ENCODE data around the gene RAB5IF.
A peak's percentile ranks its signal among the peaks of the same experiment; 100 is the strongest.

The RAB5IF gene

GRCh38 chr20:36605399-36606157 is at the start of gene RAB5IF:
TSS of gene RAB5IF (plus strand) at chr20:36605779. CDS start at chr20:36605952, 173 bp downstream.
- TF ChIP-seq, protein P1, sequence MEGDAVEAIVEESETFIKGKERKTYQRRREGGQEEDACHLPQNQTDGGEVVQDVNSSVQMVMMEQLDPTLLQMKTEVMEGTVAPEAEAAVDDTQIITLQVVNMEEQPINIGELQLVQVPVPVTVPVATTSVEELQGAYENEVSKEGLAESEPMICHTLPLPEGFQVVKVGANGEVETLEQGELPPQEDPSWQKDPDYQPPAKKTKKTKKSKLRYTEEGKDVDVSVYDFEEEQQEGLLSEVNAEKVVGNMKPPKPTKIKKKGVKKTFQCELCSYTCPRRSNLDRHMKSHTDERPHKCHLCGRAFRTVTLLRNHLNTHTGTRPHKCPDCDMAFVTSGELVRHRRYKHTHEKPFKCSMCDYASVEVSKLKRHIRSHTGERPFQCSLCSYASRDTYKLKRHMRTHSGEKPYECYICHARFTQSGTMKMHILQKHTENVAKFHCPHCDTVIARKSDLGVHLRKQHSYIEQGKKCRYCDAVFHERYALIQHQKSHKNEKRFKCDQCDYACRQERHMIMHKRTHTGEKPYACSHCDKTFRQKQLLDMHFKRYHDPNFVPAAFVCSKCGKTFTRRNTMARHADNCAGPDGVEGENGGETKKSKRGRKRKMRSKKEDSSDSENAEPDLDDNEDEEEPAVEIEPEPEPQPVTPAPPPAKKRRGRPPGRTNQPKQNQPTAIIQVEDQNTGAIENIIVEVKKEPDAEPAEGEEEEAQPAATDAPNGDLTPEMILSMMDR (IDR thresholded peaks at IDR 0.05), result peak; percentile 83

DNA sequence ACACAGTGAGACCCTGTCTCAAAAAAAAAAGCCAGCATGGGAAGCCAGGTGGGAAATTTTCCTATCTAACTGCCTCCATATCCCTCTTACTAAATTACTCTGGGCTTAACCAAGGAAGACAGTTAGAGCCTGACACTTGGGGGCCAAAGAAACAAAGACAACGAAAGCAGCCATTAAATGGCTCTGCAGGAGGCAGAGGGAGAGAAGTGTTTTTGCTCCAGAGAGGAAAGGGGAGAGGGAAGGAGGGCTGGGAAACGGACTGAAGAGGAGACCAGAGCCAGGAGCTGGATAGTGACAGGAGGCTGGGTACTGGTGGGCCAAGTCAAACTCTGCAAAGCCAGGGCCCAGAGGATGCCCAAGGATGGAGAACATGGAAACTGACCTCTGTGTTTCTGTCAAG is 42.9 kb upstream of the RAB5IF start:
- TF ChIP-seq, protein P1 (IDR thresholded peaks at IDR 0.05), result no peak

DNA sequence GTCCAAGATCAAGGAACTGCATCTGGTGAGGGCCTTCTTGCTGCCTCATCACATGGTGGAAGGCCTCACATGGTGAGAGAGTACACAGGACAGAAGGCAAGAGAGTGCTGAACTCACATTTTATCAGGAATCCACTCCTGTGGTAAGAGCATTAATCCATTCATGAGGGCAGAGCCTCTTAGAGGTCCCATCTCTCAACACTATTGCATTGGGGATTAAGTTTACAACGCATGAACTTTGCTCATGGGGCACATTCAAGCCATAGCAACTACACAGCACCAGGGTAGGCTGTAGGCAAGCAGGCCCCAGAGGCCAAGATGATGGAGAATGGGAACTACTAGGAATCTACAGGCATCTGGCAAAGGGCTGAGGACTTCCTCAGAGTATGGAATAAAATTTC is 42.2 kb upstream of the RAB5IF start:
- TF ChIP-seq, protein P1 (IDR thresholded peaks at IDR 0.05), result no peak

GRCh38 chr20:36565520-36565919 is 40.1 kb upstream of the RAB5IF start:
- TF ChIP-seq, protein P1 (IDR thresholded peaks at IDR 0.05), result no peak

- TF ChIP-seq, protein P1 (IDR thresholded peaks at IDR 0.05), result no peak
Observed at GRCh38 chr20:36569847-36570429, 35.6 kb upstream of the RAB5IF start.

DNA sequence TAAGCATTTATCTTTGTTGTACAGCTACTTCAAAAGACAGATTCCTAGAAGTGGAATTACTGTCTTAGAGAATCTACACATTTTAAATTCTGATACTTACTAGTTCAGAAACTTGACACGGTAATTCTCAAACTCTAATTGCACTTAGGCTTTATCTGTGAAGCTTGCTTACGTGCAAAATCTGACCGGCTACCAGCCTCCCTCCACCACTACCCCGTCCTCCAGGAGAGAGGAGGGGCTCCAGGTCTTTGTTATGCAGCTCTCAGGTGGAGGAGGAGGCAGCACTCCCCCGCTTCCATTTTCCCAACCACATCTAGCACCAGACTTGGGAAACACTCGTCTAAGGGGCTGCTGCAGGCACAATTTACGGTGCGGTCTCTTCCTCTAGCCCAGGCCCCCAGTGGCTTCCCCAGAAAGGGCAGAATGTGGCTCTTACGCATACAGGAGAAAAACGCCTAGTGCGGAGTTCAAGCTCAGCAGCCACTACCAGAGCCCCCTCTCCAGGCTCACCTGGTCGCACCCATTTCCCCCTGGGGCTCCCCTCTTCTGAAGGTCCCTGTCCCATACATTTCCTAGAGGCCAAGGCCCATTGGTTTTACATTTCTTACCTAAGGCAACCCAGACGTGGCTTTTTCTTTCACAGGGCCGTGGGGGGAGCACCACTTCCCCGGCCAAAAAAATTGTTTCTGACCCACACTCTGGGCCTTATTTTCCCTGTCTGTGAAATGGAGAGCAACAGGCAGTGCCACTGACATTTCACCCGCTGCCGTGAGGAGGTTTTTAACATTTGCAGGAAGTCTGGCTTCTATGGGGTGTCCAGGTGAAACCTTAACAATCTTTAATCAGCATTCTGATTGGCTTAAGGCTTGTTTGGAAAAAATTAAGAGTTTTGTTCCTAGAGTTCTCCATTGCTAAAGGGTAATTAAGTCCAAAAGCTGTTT is 33.7 kb upstream of the RAB5IF start:
- TF ChIP-seq, protein P1 (IDR thresholded peaks at IDR 0.05), result no peak

DNA sequence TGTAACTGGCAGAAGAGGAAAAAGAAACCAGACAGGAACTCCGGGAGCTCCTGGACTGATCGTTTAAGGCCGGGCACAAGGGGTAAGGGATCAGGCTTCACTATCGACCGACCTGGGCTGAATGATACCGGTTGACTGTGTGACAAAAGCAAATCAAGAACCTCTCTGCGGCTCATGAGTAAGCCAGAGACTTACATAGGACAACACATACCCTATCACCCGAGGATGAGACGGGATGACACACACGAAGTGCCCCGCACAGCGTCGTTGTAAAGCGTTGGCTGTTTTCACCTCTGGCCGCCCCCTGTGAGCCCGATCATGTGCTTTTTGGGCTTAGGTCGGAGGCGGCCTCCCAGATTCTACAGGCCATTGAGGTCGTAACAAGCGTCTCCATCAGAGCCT is 32.9 kb upstream of the RAB5IF start:
- TF ChIP-seq, protein P1 (IDR thresholded peaks at IDR 0.05), result no peak

Data from LNCAP (cell line).